HepG2 (cell line): Measurements from ENCODE around the gene AMPD2. TPM values are rescaled to one million over a fixed set of nuclear protein-coding genes. Genes with fewer than 3 reads are reported as not detected.
A peak's percentile ranks its signal among the peaks of the same experiment; 100 is the strongest.

Experiments used
- E2F5 ChIP-seq: sonication (generic); formaldehyde crosslinking; conservative IDR thresholded peaks from 2 replicates; pipeline ENCODE4 v1.4.0; 2020; ENCODE audit warnings: missing genetic modification reagents
- FOXJ3 ChIP-seq: sonication (generic); formaldehyde crosslinking; IDR thresholded peaks from 2 replicates; pipeline ENCODE4 v1.4.0; 2020; ENCODE audit warnings: missing genetic modification reagents, mild to moderate bottlenecking, borderline replicate concordance
- NFYB ChIP-seq: sonication (generic); formaldehyde crosslinking; IDR thresholded peaks from 2 replicates; pipeline ENCODE4 v1.4.0; 2020; ENCODE audit warnings: missing genetic modification reagents
- NR2F2 ChIP-seq: IDR thresholded peaks from 2 replicates; pipeline ENCODE4 v1.6.1; 2012; ENCODE audit warnings: low read depth, inconsistent platforms, borderline replicate concordance
- SAFB2 ChIP-seq: sonication (generic); formaldehyde crosslinking; IDR thresholded peaks from 2 replicates; pipeline ENCODE4 v1.5.1; 2020; ENCODE audit warnings: missing genetic modification reagents, low read depth, mild to moderate bottlenecking, borderline replicate concordance
- TERF1 ChIP-seq: sonication (generic); formaldehyde crosslinking; IDR thresholded peaks from 2 replicates; pipeline ENCODE4 v1.8.0; 2022; ENCODE audit warnings: mild to moderate bottlenecking, missing genetic modification reagents, moderate library complexity
- THAP9 ChIP-seq: sonication (generic); formaldehyde crosslinking; IDR thresholded peaks from 2 replicates; pipeline ENCODE4; 2020; ENCODE audit warnings: missing genetic modification reagents, mild to moderate bottlenecking, borderline replicate concordance
- XRCC5 ChIP-seq: fragments of 200-400 bp; formaldehyde crosslinking; optimal IDR thresholded peaks from 2 replicates; pipeline ENCODE3; 2017; ENCODE audit warnings: mild to moderate bottlenecking, low read length
- ZBTB37 ChIP-seq: sonication (generic); formaldehyde crosslinking; IDR thresholded peaks from 2 replicates; pipeline ENCODE4 v1.4.0; 2020; ENCODE audit warnings: mild to moderate bottlenecking, missing genetic modification reagents
- ZBTB38 ChIP-seq: sonication (generic); formaldehyde crosslinking; IDR thresholded peaks from 2 replicates; pipeline ENCODE4 v1.5.1; 2020; ENCODE audit warnings: mild to moderate bottlenecking, missing genetic modification reagents
- ZHX1 ChIP-seq: sonication (generic); formaldehyde crosslinking; IDR thresholded peaks from 2 replicates; pipeline ENCODE4 v1.8.1; 2022; ENCODE audit warnings: low read depth, mild to moderate bottlenecking, missing genetic modification reagents
- ZNF274 ChIP-seq: sonication (generic); formaldehyde crosslinking; IDR thresholded peaks from 2 replicates; pipeline ENCODE4 v1.5.1; 2020; ENCODE audit warnings: mild to moderate bottlenecking, missing genetic modification reagents
- ZNF280B ChIP-seq: sonication (generic); formaldehyde crosslinking; IDR thresholded peaks from 2 replicates; pipeline ENCODE4 v1.5.0; 2020; ENCODE audit warnings: missing genetic modification reagents, mild to moderate bottlenecking, borderline replicate concordance
- ZNF543 ChIP-seq: sonication (generic); formaldehyde crosslinking; IDR thresholded peaks from 2 replicates; pipeline ENCODE4 v1.4.0; 2020; ENCODE audit warnings: mild to moderate bottlenecking, missing genetic modification reagents
- ZNF597 ChIP-seq: sonication (generic); formaldehyde crosslinking; IDR thresholded peaks from 2 replicates; pipeline ENCODE4 v1.5.0; 2020; ENCODE audit warnings: missing genetic modification reagents
- polyA plus RNA-seq, 8 experiments: library from polyadenylated mRNA; depleted of rRNA in 3 of 8; stranded (reverse) in 7 of 8; unstranded in 1 of 8; fragments of >200 nt; fragmentation: Illumina TruSeq in 4 of 8; extraction: Trizol in 4 of 8; gene quantifications; 2 replicates each; pipeline versions ENCODE4 v1.2.1 to v1.2.3, GENCODE V29; 2011 to 2016; ENCODE audit warnings: low read depth in 4 of 8, missing spikeins in 1 of 8, mixed read lengths in 1 of 8; ENCODE audit not compliant: insufficient read depth in 1 of 8
- total RNA-seq, 5 experiments: library from RNA; depleted of rRNA; stranded (reverse); fragments of >200 nt; fragmentation: Illumina TruSeq; extraction: Trizol; gene quantifications; 2 replicates each; pipeline ENCODE4 v1.2.3, GENCODE V29; 2016; ENCODE audit warnings: low read depth in 1 of 5

Gene AMPD2
- total and polyA plus RNA-seq, 2 of the 13 experiments (the other 11 are each of a cell fraction or from before 2014, with no cell fraction given), result 62.3 to 82.0 TPM

- no peak for TF ChIP-seq ZNF543
- no peak for TF ChIP-seq ZBTB37 (CRISPR knock-in tag)
- no peak for TF ChIP-seq NFYB
- TF ChIP-seq ZNF280B, result no peak; the same call in none of the 2 replicates
- TF ChIP-seq ZNF597 (CRISPR knock-in tag), result no peak
- TF ChIP-seq ZHX1, result no peak
- no peak for TF ChIP-seq SAFB2 (CRISPR knock-in tag)
- TF ChIP-seq NR2F2, result no peak
- TF ChIP-seq XRCC5, result no peak
- TF ChIP-seq THAP9 (CRISPR knock-in tag), result peak; percentile 18; the same call in 1 of the 2 replicates
- peak; percentile 49; the same call in 1 of the 2 replicates for TF ChIP-seq ZNF274
- TF ChIP-seq TERF1 (CRISPR knock-in tag), result no peak
- TF ChIP-seq E2F5 (CRISPR knock-in tag), result no peak
- TF ChIP-seq ZBTB38 (CRISPR knock-in tag), result no peak; the same call in 1 of the 2 replicates
- TF ChIP-seq FOXJ3 (CRISPR knock-in tag), result peak; percentile 18; the same call in 1 of the 2 replicates
These were observed at the start of gene AMPD2, which contains the start of gene GNAT2 (continued) for GRCh38 chr1:109619576-109620400.
